HG02798 (cell line): ENCODE data around the gene USP7.

Source experiments
- ATAC-seq: cut with Tn5 transposase; IDR thresholded peaks from one replicate; pipeline ENCODE4 v1.9.1; 2021; ENCODE audit warnings: mild to moderate bottlenecking; ENCODE audit not compliant: unreplicated experiment, poor library complexity

The USP7 gene

GRCh38 chr16:8867216-8867931, 96.3 kb downstream of the USP7 start:
- ATAC-seq = no peak

GRCh38 chr16:8866884-8867215, 96.9 kb downstream of the USP7 start:
- no peak for ATAC-seq

GRCh38 chr16:8866118-8866883, 97.4 kb downstream of the USP7 start:
- no peak for ATAC-seq

- no peak for ATAC-seq
These were observed 98.4 kb downstream of the USP7 start for GRCh38 chr16:8865145-8865882.

GRCh38 chr16:8864480-8865110, 99.1 kb downstream of the USP7 start:
- no peak for ATAC-seq

- ATAC-seq = no peak
These were observed 99.9 kb downstream of the USP7 start for GRCh38 chr16:8863594-8864424.

- ATAC-seq = no peak
These were observed 101.2 kb downstream of the USP7 start for GRCh38 chr16:8862309-8863130.

GRCh38 chr16:8861563-8862308, 102.0 kb downstream of the USP7 start:
- no peak for ATAC-seq

GRCh38 chr16:8859913-8860881, 103.5 kb downstream of the USP7 start:
- ATAC-seq = no peak

- ATAC-seq = no peak
These were observed 104.5 kb downstream of the USP7 start for GRCh38 chr16:8858994-8859912.

- no peak for ATAC-seq
These were observed 107.7 kb downstream of the USP7 start for GRCh38 chr16:8855972-8856371.

- ATAC-seq = no peak
These were observed 108.5 kb downstream of the USP7 start for GRCh38 chr16:8855051-8855786.

- ATAC-seq = no peak
These were observed 109.3 kb downstream of the USP7 start for GRCh38 chr16:8854298-8854948.

GRCh38 chr16:8853611-8854010, 110.1 kb downstream of the USP7 start:
- ATAC-seq = no peak

GRCh38 chr16:8853150-8853549, 110.6 kb downstream of the USP7 start:
- ATAC-seq = no peak
